HG03469 (cell line): ENCODE data around the gene SESN1.
"Not testable (repeated sequence)": the region's sequence is repeated elsewhere in the genome, so short reads cannot be mapped to it uniquely, and the experiment has no call there.

Source experiments
- ATAC-seq: cut with Tn5 transposase; IDR thresholded peaks from one replicate; pipeline ENCODE4 v1.9.1; 2021; ENCODE audit warnings: mild to moderate bottlenecking, moderate library complexity, moderate number of reproducible peaks; ENCODE audit not compliant: unreplicated experiment

The SESN1 gene

GRCh38 chr6:109095036-109095834 is 589 bp upstream of the SESN1 start, which contains the start of gene CEP57L1:
CEP57L1 (plus strand) TSS chr6:109095507; CDS start chr6:109145222, 49,715 bp downstream.
- ATAC-seq = peak; percentile 66

GRCh38 chr6:109093732-109094415 is 772 bp downstream of the SESN1 start:
- no peak for ATAC-seq

GRCh38 chr6:109092074-109092473 is 2.6 kb downstream of the SESN1 start:
- ATAC-seq = no peak

GRCh38 chr6:109091314-109092024 is 3.2 kb downstream of the SESN1 start:
- no peak for ATAC-seq

GRCh38 chr6:109088995-109089394 is 5.7 kb downstream of the SESN1 start:
- ATAC-seq = no peak

GRCh38 chr6:109087661-109088264 is 6.9 kb downstream of the SESN1 start:
- ATAC-seq = no peak

- not testable (repeated sequence) for ATAC-seq
These were observed 10.5 kb downstream of the SESN1 start for GRCh38 chr6:109084146-109084545.

GRCh38 chr6:109083657-109084056 is 11.0 kb downstream of the SESN1 start:
- no peak for ATAC-seq

- ATAC-seq = no peak
These were observed 12.5 kb downstream of the SESN1 start for GRCh38 chr6:109082188-109082577.

GRCh38 chr6:109081516-109082187 is 13.0 kb downstream of the SESN1 start:
- no peak for ATAC-seq

GRCh38 chr6:109081026-109081425 is 13.6 kb downstream of the SESN1 start:
- ATAC-seq = no peak

- ATAC-seq = no peak
These were observed 14.7 kb downstream of the SESN1 start for GRCh38 chr6:109079981-109080380.

- ATAC-seq = no peak
These were observed 18.3 kb downstream of the SESN1 start for GRCh38 chr6:109076377-109076776.

GRCh38 chr6:109075934-109076333 is 18.7 kb downstream of the SESN1 start:
- no peak for ATAC-seq

GRCh38 chr6:109074133-109074415 is 20.6 kb downstream of the SESN1 start:
- no peak for ATAC-seq

GRCh38 chr6:109073344-109074132 is 21.1 kb downstream of the SESN1 start:
- no peak for ATAC-seq

- ATAC-seq = no peak
These were observed 23.3 kb downstream of the SESN1 start for GRCh38 chr6:109071125-109071917.

- ATAC-seq = no peak
These were observed 24.9 kb downstream of the SESN1 start for GRCh38 chr6:109069746-109070145.

GRCh38 chr6:109062767-109063352 is 31.8 kb downstream of the SESN1 start:
- ATAC-seq = no peak
